HCT116 (cell line): ENCODE data around the gene C4orf50. TPM values are rescaled to one million over a fixed set of nuclear protein-coding genes. Genes with fewer than 3 reads are reported as not detected.

ENCODE experiments used
- ATAC-seq: fragments of 200-7000 bp; cut with Tn5 transposase; 2 replicates; pipeline ENCODE4 v1.9.1; 2020; ENCODE audit warnings: mild to moderate bottlenecking, moderate library complexity
- BruUV-seq: library from RNA; stranded (reverse); fragments of 400-500 nt; replicated peaks from 2 replicates; lab custom pipeline; 2021; lab: Mats Ljungman, UMichigan
- CTCF ChIA-PET: fragments of 300-600 bp; sonication (Branson Sonifier 250); formaldehyde crosslinking; loops from one replicate; lab custom pipeline; 2021; ENCODE audit warnings: antibody characterized with exemption; lab: Charles Lee
- POLR2A ChIA-PET: fragments of 300-600, 350-600 bp; sonication (Branson Sonifier 250); formaldehyde crosslinking; loops from one replicate; lab custom pipeline; 2021; ENCODE audit warnings: antibody characterized with exemption; lab: Charles Lee
- RAD21 ChIA-PET, 2 experiments: fragments of 300-600 bp; sonication (Branson Sonifier 250); formaldehyde crosslinking; loops; one replicate each; lab custom pipeline; 2023; ENCODE audit warnings: low total read pairs in 2 of 2; ENCODE audit not compliant: uncharacterized antibody in 2 of 2, unreplicated experiment in 2 of 2, low non-redundant PET in 1 of 2; lab: Charles Lee
- DNase-seq: peaks from one replicate; pipeline ENCODE4 v3.0.0-alpha.2; 2010; ENCODE audit warnings: low read depth, low spot score
- H2AFZ ChIP-seq: fragments of 200-600 bp; shearing (Covaris generic), sonication (generic); 2 replicates; pipeline ENCODE4 v1.6.1; 2017; ENCODE audit warnings: low read depth, mixed run types, mixed read lengths, antibody characterized with exemption, low read length; ENCODE audit not compliant: poor library complexity, severe bottlenecking
- H3K27ac ChIP-seq: 2 replicates; pipeline ENCODE4 v1.5.1; 2012; ENCODE audit warnings: low read depth, low read length
- H3K27me3 ChIP-seq: fragments of 200-600 bp; sonication (generic); 2 replicates; pipeline ENCODE4 v1.6.1; 2016; ENCODE audit warnings: mixed run types, low read length, mixed read lengths; ENCODE audit not compliant: insufficient read depth
- H3K36me3 ChIP-seq, 2 experiments: fragments of 200-500 bp in 1 of 2; fragments of 200-600 bp in 1 of 2; sonication (Bioruptor generic) in 1 of 2; sonication (generic) in 1 of 2; 2 replicates each; pipeline versions ENCODE4 v1.5.1 to v1.6.1; 2014 to 2016; ENCODE audit warnings: low read length in 2 of 2, inconsistent platforms in 1 of 2, mixed read lengths in 1 of 2, mixed run types in 1 of 2; ENCODE audit not compliant: insufficient read depth in 2 of 2, control insufficient read depth in 1 of 2
- H3K4me1 ChIP-seq, 2 experiments: fragments of 200-600 bp in 1 of 2; sonication (generic) in 1 of 2; 2 replicates each; pipeline versions ENCODE4 v1.5.1 to v1.6.1; 2012 to 2017; ENCODE audit warnings: low read length in 2 of 2, inconsistent platforms in 1 of 2, mild to moderate bottlenecking in 1 of 2, mixed read lengths in 1 of 2, mixed run types in 1 of 2, moderate library complexity in 1 of 2; ENCODE audit not compliant: insufficient read depth in 2 of 2, control insufficient read depth in 1 of 2
- H3K4me2 ChIP-seq: fragments of 200-600 bp; sonication (generic); 2 replicates; pipeline ENCODE4 v1.6.1; 2017; ENCODE audit warnings: mixed run types, low read length, mixed read lengths
- H3K4me3 ChIP-seq, 2 experiments: fragments of 200-600 bp in 1 of 2; sonication (generic) in 1 of 2; replicated peaks in 1 of 2; 2 replicates each; pipeline ENCODE4 v1.5.1; 2011 to 2016; ENCODE audit warnings: low read length in 2 of 2, control low read depth in 1 of 2, low read depth in 1 of 2, mild to moderate bottlenecking in 1 of 2, mixed read lengths in 1 of 2, mixed run types in 1 of 2
- H3K79me2 ChIP-seq: fragments of 200-600 bp; sonication (generic); 2 replicates; pipeline ENCODE4 v1.6.1; 2017; ENCODE audit warnings: mild to moderate bottlenecking, mixed run types, low read length, moderate library complexity, mixed read lengths; ENCODE audit not compliant: insufficient read depth
- H3K9ac ChIP-seq: fragments of 200-600 bp; sonication (generic); 2 replicates; pipeline ENCODE4 v1.6.1; 2016; ENCODE audit warnings: low read length, mixed read lengths
- H3K9me2 ChIP-seq: fragments of 200-600 bp; sonication (generic), shearing (Covaris generic); 2 replicates; pipeline ENCODE4 v1.6.1; 2017; ENCODE audit warnings: mixed run types, mild to moderate bottlenecking, moderate library complexity; ENCODE audit not compliant: insufficient read depth
- H3K9me3 ChIP-seq, 2 experiments: fragments of 200-500 bp in 1 of 2; fragments of 200-600 bp in 1 of 2; sonication (Bioruptor generic) in 1 of 2; sonication (generic) in 1 of 2; 2 replicates each; pipeline ENCODE4 v1.6.1; 2014 to 2017; ENCODE audit warnings: low read length in 2 of 2, mixed read lengths in 2 of 2, inconsistent platforms in 1 of 2, low read depth in 1 of 2, mild to moderate bottlenecking in 1 of 2, mixed run types in 1 of 2, moderate library complexity in 1 of 2; ENCODE audit not compliant: control insufficient read depth in 1 of 2, insufficient read depth in 1 of 2
- H4K20me1 ChIP-seq: fragments of 200-600 bp; sonication (generic), shearing (Covaris generic); 2 replicates; pipeline ENCODE4 v1.6.1; 2017; ENCODE audit warnings: mixed run types, mild to moderate bottlenecking, moderate library complexity; ENCODE audit not compliant: insufficient read depth
- CEBPB ChIP-seq: IDR thresholded peaks from 2 replicates; pipeline ENCODE4 v1.6.1; 2012; ENCODE audit warnings: low read depth
- EZH2 ChIP-seq: fragments of 200-600 bp; sonication (generic); IDR thresholded peaks from 2 replicates; pipeline ENCODE4 v1.6.1; 2017; ENCODE audit warnings: antibody characterized with exemption, mixed run types
- EZH2phosphoT487 ChIP-seq: fragments of 200-600 bp; IDR thresholded peaks from 2 replicates; pipeline ENCODE4 v1.6.1; 2018; ENCODE audit warnings: antibody characterized with exemption, borderline replicate concordance
- FOSL1 ChIP-seq: IDR thresholded peaks from 2 replicates; pipeline ENCODE4 v1.6.1; 2012; ENCODE audit warnings: low read depth
- MAX ChIP-seq: IDR thresholded peaks from 2 replicates; pipeline ENCODE4 v1.6.1; 2012
- POLR2A ChIP-seq: IDR thresholded peaks from 2 replicates; pipeline ENCODE4 v1.7.0; 2011; ENCODE audit warnings: borderline replicate concordance; ENCODE audit not compliant: insufficient read depth, insufficient read length; ENCODE audit errors: extremely low read depth
- SRF ChIP-seq: IDR thresholded peaks from 2 replicates; pipeline ENCODE4 v1.6.1; 2012; ENCODE audit warnings: low read depth
- TCF7L2 ChIP-seq: IDR thresholded peaks from 2 replicates; pipeline ENCODE4 v1.7.0; 2011; ENCODE audit warnings: borderline replicate concordance, inconsistent platforms; ENCODE audit not compliant: insufficient read depth, insufficient read length; ENCODE audit errors: extremely low read depth
- YY1 ChIP-seq: IDR thresholded peaks from 2 replicates; pipeline ENCODE4 v1.6.1; 2011; ENCODE audit warnings: low read length, low read depth, moderate library complexity, mild to moderate bottlenecking; ENCODE audit not compliant: insufficient replicate concordance; ENCODE audit errors: extremely low read depth
- ZFX ChIP-seq: fragments of 450-650 bp; IDR thresholded peaks from 2 replicates; pipeline ENCODE4 v1.6.1; 2017
- intact Hi-C: fragments of 100-400 bp; cut with micrococcal nuclease; formaldehyde crosslinking; loops from 2 replicates; pipeline ENCODE4 v1.10.0; 2022
- total RNA-seq: library from RNA; stranded (reverse); gene quantifications from one replicate; pipeline ENCODE4 v1.2.1, GENCODE V29; 2021; ENCODE audit not compliant: unreplicated experiment

Gene C4orf50
- total RNA-seq, 1 experiment from 2014 or later = not detected

- POLR2A ChIA-PET = no interaction called here
- CTCF ChIA-PET = no interaction called here
- TF ChIP-seq POLR2A = no peak
- TF ChIP-seq ZFX = no peak
- TF ChIP-seq MAX = no peak
- no peak for TF ChIP-seq YY1
- TF ChIP-seq SRF = no peak
- TF ChIP-seq FOSL1 = no peak
- TF ChIP-seq CEBPB = no peak
Measured at GRCh38 chr4:6044276-6044675, 26.0 kb upstream of the C4orf50 start.

GRCh38 chr4:6043843-6044242, 25.6 kb upstream of the C4orf50 start:
- Histone ChIP-seq H3K9ac (no peak overlapping the region), H3K9me2 (no peaks in the 10 kb centered on the region), H3K27ac (no peak overlapping the region), H3K36me3 (no peaks in the 10 kb centered on the region), H3K4me2 (no peak overlapping the region), H2AFZ (no peak overlapping the region), H3K9me3 (no peaks in the 10 kb centered on the region), H3K79me2 (no peaks in the 10 kb centered on the region), H3K4me3 (no peak overlapping the region), H3K27me3 (peaks cover 61% of the 10 kb centered on the region; the same call in 1 of the 2 replicates), H4K20me1 (no peaks in the 10 kb centered on the region), H3K4me1 (peaks cover 0 to 6% of the 10 kb centered on the region in 2 experiments; a peak in 2 of 4 replicates)
- no peak for DNase-seq
- POLR2A ChIA-PET = no interaction called here
- intact Hi-C loops = no loop called here
- TF ChIP-seq POLR2A (no peak), ZFX (no peak), MAX (no peak), EZH2 (no peak), EZH2phosphoT487 (no peak), TCF7L2 (no peak)
- CTCF ChIA-PET = no interaction called here
- RAD21 ChIA-PET = no interaction called here
- ATAC-seq = no peak
- no TSS peak for BruUV-seq

More at GRCh38 chr4:6044276-6044675, 26.0 kb upstream of the C4orf50 start:
- H3K9me3 ChIP-seq = no peaks in the 10 kb centered on the region
- H3K27me3 ChIP-seq = peaks cover 57% of the 10 kb centered on the region; the same call in 1 of the 2 replicates
- no peaks in the 10 kb centered on the region for H3K9me2 ChIP-seq
- H4K20me1 ChIP-seq = no peaks in the 10 kb centered on the region
- no peaks in the 10 kb centered on the region for H3K79me2 ChIP-seq
- no peaks in the 10 kb centered on the region for H3K36me3 ChIP-seq
- H3K9ac ChIP-seq = no peak overlapping the region
- BruUV-seq = no TSS peak
- peaks cover 0 to 6% of the 10 kb centered on the region in 2 experiments; a peak in 2 of 4 replicates for H3K4me1 ChIP-seq
- intact Hi-C loops = no loop called here
- no peak overlapping the region for H3K27ac ChIP-seq
- no peak overlapping the region for H3K4me3 ChIP-seq
- no peak for ATAC-seq
- H3K4me2 ChIP-seq = no peak overlapping the region
- no peak for DNase-seq
- RAD21 ChIA-PET = no interaction called here
- no peak overlapping the region for H2AFZ ChIP-seq
